Fibroblast of skin of right biceps (primary cell): ENCODE results near the gene MT1E.
"Not testable (repeated sequence)": the region's sequence is repeated elsewhere in the genome, so short reads cannot be mapped to it uniquely, and the experiment has no call there.

ENCODE experiments used
- DNase-seq: peaks from one replicate; pipeline ENCODE4 v3.0.0-alpha.2; 2013

Gene MT1E

GRCh38 chr16:56607675-56608042 is 17.9 kb upstream of the MT1E start:
- DNase-seq = no peak

GRCh38 chr16:56608043-56608875 is 17.3 kb upstream of the MT1E start, which contains the start of gene MT2A:
MT2A (plus strand) TSS chr16:56608584; CDS start chr16:56608656, 72 bp downstream.
- peak; percentile 97 for DNase-seq

- peak; percentile 11 for DNase-seq
Observed at GRCh38 chr16:56608876-56609462, 16.6 kb upstream of the MT1E start.

- DNase-seq = peak; percentile 81
Observed at GRCh38 chr16:56609463-56609921, 16.1 kb upstream of the MT1E start.

DNA sequence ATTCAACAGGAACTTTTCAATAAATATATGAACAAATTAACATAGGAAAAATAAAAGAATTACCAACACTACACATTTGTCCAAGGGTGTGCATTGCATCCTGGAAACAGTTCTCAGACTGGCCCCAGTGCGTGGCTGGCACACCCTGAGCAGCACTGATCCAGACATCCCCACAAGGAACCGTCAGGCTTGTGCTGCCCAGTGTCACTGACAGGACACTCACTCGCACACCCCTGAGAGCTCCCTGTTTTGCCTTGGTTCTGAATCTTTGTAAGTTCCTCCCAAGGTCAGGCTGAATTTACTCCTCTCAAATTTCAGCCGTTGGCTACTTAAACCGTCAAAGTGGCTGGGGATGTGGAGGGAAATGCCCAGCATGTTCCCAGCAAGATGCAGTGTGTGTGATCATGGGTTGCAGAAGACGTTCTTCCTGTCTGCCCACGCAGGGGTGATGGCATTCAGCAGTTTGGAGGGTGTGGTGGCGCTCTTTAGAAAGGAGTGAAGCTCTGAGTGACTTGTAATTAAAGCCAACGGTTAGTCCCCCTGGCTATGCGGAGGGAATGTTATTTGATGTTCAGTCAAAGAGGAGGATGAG is 15.5 kb upstream of the MT1E start:
- DNase-seq = peak; percentile 63

- DNase-seq = peak; percentile 26
Observed at GRCh38 chr16:56610609-56611111, 14.9 kb upstream of the MT1E start.

DNA sequence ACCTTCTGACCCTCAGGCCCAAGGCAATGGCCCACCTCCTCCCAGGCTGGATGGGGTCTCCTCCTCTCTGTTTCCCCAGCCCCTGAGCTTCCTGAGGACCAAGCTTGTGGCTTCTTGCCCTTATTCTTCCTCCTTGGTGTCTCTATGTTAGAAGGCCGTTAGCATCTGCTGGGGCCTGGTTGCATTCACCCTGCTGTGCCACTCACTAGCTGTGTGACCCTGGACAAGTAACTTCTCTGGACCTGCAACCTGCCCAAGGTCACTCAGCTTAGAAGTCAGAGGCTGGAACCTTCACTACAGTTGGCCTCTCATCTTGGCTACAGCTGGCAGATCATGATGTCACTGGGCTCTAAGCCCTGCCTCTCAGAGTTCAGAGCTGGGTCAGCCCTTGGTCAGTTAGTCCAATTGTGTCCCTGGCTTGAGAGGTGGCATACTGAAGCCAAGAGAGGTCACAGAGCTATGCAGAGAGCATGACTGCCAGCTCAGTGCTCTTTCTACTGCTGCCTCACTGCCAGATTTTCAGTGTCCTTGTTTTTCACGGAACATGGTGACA is 14.2 kb upstream of the MT1E start:
- DNase-seq = no peak

- DNase-seq = no peak
Observed at GRCh38 chr16:56613706-56614105, 11.9 kb upstream of the MT1E start.

DNA sequence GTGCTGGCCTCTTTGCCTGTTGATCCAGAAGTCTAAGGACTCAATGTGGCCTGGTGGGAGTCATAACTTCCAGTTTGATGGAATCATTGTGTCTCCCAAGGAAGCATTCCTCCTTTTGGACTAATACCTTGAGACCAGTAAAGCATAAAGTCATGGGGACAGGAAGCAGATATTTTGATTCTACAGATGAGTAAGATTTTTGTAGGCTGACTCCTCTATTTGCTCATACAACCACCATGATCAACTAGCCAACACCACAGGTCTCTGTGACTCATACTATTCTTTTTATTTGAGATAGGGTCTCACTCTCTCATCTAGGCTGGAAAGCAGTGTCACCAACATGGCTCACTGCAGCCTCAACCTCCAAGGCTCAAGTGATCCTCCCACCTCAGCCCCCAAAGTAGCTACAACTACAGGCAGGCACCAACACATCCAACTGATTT is 11.0 kb upstream of the MT1E start:
- peak; percentile 87 for DNase-seq

- DNase-seq = peak; percentile 59
Observed at GRCh38 chr16:56615353-56615752, 10.2 kb upstream of the MT1E start.

DNA sequence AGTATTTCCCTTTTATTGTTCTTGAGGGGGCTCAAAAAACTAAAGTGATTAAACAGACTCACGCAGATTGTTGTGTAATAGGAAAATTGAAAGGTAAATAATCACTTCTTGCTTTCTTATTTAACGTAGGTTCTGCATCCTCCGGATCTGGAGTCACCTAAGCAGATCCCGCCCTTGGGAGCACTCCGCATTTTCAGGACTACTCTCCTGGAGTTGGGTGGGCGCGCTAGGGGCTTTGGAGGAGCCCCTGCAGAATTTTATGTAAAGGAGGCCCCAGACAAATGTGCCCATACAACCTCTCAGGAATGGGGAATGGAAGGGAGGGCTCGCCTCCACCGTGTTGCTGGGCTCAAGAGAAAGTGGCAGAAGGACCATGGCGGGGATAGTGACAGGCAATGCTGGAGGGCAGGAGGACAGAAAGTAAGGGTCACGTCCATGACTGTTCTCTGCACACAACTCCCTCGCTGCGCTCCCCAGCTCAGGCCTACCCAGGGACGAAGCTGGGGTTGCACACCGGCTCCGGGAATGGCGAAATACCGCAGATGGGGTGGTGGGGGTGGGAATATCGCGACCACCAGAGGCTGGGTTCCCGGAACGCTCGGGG is 8.9 kb upstream of the MT1E start:
- no peak for DNase-seq

GRCh38 chr16:56617212-56618085 is 8.1 kb upstream of the MT1E start:
- peak; percentile 60 for DNase-seq

DNA sequence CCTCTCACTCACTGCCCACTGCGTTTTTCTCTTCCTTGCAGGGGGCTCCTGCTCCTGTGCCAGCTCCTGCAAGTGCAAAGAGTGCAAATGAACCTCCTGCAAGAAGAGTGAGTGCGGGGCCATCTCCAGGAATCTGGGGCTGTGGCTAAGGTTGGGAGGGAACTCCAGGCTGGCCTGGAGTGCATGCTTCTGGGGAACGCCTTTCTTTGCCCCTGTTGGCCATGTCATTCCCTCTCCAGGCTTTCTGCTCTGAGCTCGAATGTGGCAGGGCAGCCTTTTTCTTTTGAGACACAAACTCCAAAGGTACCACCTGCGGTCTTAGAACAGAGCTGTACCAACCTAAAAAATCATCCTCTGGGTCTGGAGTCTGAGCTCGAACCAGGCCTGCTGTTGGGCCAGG is 7.4 kb upstream of the MT1E start:
- no peak for DNase-seq

- DNase-seq = no peak
Observed at GRCh38 chr16:56620339-56620897, 5.2 kb upstream of the MT1E start.

- DNase-seq = not testable (repeated sequence)
Observed at GRCh38 chr16:56621665-56622445, 3.7 kb upstream of the MT1E start.

DNA sequence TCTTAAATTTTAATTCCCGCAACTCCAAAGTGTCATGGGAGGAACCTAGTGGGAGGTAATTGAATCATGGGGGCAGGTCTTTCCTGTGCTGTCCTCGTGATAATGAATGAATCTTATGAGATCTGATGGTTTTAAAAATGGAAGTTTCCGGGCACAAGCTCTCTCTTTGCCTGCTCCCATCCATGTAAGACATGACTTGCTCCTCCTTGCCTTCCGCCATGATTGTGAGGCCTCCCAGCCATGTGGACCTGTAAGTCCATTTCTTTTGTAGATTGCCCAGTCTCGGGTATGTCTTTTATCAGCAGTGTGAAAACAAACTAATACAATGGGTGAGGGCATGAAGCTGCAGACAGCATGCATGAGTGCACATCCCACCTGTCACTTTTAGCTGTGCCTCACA is 2.4 kb upstream of the MT1E start:
- DNase-seq = not testable (repeated sequence)

- DNase-seq = no peak
Observed at GRCh38 chr16:56623637-56624036, 1.9 kb upstream of the MT1E start.

DNA sequence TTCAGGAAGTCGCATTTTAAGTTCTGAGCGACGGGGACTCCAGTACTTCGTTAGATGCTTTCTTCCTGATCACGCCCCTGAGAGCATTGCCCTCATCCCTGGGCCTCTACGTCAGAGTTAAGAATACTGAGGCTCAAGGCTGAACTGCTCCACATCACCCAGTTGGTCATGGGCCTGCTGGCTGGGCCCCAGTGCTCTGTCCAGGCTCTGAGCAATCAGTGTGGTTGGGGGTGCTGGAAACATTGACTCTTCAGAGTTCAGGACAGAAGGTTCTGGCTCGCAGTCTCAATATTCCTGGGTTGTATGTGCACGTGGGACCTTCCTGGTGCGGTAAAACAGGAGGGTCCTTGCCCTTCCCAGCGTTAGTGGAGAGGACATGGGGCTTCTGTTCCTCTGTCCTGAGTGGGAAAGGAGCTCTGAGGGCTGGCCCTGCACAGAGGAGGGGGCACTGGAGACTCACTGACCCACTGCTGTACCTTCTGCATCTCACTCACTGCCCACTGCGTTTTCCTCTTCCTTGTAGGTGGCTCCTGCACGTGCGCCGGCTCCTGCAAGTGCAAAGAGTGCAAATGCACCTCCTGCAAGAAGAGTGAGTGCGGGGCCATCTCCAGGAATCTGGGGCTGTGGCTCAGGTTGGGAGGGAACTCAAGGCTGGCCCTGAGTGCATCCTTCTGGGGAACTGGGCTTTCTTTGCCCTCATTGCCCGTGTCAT is 518 bp downstream of the MT1E start:
- peak; percentile 68 for DNase-seq

- DNase-seq = no peak
Observed at GRCh38 chr16:56626685-56627084, 1.1 kb downstream of the MT1E start.
